ENCODE results near the gene ITGAD.

Gene ITGAD

DNA sequence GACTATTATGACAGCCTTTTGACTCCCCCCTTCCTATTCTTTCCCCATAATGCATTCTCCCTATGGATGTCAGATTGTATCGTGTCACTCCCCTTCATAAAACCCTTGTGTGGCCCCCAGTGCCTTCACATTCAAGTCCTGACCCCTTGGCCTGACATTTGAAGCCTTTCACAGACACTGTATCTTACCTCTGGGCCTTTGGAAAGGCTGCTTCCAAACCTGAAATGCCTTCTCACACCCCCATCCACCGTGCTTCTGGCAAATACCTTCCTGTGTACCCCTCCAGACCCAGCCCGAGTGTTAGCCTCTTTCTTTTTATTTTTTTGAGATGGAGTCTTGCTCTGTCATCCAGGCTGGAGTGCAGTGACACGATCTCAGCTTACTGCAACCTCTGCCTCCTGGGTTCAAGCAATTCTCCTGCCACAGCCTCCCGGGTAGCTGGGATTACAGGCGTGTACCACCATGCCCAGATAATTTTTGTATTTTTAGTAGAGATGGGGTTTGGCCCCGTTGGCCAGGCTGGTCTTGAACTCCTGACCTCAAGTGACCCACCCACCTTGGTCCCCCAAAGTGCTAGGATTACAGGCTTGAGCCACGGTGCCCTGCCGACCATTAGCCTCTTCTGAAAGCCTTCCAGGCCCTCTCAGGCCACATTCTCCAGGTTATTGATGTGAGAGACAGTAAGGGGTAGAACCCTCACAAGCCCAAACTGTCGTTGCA, 68.2 kb downstream of the ITGAD start:
- DNase-seq = no peak

DNA sequence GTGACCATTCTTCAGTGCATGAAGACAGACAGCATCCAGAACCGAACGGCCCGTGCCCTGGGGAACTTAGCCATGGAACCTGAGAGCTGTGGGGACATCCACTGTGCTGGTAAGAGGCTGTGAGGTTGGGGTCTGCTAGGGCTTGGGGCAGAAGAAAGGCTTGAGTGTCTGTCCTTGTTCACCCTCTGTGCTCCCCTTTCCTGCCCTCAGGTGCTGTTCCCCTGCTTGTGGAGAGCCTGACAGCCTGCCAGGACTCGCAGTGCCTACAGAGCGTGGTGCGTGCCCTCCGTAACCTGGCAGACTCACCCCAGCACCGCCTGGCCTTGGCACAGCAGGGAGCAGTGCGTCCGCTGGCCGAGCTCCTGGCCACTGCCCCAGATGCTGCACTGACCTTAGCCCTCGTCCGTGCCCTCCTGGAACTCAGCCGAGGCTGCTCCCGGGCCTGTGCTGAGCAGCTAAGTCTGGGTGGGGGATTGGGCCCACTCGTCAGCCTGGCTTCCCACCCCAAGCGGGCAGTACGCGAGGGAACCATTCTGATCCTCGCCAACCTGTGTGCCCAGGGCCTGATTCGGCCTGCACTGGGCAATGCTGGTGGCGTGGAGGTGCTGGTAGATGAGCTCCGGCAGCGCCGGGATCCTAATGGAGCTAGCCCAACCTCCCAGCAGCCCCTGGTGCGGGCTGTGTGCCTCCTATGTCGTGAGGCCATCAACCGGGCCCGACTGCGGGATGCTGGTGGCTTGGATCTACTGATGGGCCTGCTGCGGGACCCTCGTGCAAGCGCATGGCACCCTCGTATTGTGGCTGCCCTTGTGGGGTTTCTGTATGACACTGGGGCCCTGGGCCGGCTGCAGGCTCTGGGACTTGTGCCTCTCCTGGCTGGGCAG, 69.0 kb downstream of the ITGAD start:
- DNase-seq = no peak

DNA sequence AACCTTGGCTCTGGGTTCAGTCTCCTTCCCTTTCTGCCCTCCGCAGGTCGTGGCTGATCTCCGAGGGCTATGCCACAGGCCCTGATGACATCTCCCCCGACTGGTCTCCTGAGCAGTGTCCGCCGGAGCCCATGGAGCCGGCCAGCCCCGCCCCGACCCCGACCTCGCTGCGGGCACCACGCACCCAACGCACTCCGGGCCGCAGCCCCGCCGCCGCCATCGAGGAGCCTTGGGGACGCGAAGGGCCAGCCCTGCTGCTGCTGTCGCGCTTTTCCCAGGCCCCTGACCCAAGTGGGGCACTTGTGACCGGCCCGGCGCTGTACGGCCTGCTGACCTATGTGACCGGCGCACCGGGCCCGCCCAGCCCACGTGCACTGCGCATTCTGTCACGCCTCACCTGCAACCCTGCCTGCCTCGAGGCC, 71.2 kb downstream of the ITGAD start:
- DNase-seq = no peak

DNA sequence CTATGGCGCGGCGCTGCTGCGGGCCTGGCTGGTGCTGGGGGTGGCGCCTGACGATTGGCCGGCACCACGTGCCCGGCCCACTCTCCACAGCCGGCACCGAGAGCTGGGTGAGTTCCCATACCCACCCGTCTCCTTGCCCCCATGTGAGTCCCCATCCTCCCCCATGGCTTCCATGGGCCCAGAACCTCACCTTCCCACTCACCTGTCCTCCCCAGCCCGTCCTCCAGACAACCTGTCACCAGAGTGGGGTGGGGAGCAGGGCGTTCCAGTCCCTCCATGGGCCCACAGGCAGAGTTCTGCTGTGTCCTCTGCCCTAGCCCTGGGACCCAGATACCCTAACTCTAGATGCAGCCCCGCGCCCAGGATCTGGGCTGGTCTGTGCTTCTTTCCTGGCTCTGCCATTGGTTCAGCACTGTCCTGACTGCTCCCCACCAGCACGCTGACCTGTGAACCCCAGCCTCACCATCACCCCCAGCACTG, 71.7 kb downstream of the ITGAD start:
- no peak for DNase-seq

DNA sequence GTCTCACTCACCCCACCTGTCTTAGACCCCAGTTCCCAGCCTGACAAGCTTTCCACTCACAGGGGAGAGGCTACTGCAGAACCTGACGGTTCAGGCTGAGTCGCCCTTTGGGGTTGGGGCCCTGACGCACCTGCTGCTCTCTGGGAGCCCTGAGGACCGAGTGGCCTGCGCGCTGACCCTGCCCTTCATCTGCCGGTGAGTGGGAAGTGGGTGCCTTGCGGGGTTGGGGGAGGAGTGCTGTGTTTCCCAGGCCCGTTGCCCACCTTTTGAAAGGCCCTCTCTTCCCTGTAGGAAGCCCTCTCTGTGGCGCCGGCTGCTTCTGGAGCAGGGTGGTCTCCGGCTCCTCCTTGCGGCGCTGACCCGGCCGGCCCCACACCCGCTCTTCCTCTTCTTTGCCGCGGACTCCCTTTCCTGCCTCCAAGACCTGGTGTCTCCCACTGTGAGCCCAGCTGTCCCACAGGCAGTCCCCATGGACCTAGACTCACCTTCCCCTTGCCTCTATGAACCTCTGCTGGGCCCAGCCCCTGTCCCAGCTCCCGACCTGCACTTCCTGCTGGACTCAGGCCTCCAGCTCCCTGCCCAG, 72.7 kb downstream of the ITGAD start:
- DNase-seq = no peak

DNA sequence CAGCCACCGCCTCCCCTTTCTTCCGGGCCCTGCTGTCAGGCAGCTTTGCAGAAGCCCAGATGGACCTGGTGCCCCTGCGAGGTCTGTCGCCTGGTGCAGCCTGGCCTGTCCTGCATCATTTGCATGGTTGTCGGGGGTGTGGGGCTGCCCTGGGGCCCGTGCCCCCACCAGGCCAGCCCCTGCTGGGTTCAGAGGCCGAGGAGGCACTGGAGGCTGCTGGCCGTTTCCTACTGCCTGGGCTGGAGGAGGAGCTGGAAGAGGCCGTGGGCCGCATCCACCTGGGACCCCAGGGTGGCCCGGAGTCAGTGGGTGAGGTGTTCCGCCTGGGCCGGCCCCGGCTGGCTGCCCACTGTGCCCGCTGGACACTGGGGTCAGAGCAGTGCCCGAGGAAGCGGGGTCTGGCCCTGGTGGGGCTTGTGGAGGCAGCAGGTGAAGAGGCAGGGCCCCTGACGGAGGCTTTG, 73.3 kb downstream of the ITGAD start:
- DNase-seq = no peak

DNA sequence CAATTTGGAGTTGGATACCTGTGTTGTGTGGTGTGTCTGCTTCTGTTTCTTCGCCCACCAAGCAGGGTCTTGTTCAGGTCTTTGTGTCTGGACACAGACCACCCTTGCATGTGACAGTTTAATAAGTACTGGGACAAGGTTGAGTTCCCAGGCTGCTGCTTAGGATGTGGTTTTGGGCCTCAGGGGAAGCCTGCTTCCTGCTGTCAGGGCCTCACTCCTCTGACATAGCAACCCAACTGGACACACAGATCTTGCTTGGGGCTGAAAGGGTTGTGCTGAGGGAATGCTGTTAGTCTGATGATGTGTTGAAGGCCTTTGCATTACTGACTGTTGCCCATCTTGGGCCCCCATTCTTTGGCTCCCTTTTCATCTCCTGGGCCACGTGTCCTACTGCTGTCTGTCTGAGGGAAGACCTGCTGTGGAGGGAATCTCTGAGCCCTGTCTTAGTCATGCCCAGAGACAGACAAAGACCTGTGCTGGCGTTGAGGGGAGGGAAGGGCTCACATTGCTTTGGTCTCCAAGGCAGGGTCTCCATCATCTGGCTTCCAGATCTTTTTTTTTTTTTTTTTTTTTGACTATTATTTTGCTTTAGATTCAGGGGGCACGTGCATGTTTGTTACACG, 74.1 kb downstream of the ITGAD start:
- DNase-seq = no peak

DNA sequence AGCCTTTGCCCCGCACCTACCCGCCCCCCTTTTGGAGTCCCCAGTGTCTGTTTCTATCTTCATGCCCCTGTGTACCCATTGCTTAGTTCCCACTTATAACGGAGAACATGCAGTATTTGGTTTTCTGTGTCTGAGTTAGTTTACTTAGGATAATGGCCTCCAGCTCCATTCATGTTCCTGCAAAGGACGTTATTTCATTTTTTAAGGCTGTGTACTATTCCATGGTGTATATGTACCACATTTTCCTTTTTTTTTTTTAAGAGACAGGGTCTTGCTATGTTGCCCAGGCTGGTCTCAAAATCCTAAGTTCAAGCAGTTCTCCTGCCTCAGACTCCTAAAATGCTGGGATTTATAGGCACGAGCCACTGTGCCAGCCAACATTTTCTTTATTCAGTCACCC, 74.7 kb downstream of the ITGAD start:
- no peak for DNase-seq

DNA sequence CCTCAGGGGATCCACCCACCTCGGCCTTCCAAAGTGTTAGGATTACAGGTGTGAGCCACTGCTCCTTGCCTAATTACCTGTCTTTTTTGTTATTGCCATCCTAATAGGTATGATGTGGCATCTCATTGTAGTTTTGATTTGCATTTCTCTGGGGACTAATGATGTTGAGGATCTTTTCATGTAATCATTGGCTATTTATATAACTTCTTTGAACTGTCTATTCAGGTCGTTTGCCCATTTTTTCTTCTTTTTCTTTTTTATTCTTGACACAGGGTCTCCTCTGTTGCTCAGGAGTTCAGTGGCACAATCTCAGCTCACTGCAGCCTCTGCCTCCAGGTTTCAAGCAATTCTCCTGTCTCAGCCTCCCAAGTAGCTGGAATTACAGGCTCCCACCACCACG, 77.5 kb downstream of the ITGAD start:
- DNase-seq = no peak

DNA sequence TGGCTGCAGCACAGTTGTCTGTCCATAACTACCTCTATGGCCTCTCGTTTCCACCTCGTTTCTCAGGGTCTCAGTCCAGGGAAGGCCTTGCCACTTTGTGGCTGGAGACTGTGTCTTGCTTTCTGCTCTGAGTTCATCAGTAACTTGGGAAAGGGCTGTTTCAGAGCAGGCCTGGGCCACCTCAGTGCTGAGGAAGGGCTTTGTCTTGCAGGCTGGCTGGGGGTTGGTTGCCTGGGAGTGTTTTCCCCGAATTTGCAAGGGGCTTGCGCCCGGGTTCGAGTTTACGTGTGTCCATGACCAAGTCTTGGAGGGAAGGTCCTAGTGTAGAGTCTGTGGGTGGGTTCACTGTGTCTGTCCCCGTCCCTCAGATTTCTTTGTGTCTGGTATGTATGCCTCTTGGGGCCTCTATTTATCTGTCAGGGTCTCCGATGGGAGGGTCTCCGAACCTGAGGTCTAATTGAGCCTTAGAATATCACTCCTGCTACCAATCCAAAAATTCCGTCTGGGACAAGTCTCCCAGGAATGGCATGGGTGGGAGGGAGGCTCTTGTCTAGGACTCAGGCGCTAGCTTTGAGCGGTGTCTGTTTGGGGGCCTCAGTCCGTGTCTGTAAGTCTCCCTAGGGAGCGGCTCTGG, 78.2 kb downstream of the ITGAD start:
- no peak for DNase-seq

DNA sequence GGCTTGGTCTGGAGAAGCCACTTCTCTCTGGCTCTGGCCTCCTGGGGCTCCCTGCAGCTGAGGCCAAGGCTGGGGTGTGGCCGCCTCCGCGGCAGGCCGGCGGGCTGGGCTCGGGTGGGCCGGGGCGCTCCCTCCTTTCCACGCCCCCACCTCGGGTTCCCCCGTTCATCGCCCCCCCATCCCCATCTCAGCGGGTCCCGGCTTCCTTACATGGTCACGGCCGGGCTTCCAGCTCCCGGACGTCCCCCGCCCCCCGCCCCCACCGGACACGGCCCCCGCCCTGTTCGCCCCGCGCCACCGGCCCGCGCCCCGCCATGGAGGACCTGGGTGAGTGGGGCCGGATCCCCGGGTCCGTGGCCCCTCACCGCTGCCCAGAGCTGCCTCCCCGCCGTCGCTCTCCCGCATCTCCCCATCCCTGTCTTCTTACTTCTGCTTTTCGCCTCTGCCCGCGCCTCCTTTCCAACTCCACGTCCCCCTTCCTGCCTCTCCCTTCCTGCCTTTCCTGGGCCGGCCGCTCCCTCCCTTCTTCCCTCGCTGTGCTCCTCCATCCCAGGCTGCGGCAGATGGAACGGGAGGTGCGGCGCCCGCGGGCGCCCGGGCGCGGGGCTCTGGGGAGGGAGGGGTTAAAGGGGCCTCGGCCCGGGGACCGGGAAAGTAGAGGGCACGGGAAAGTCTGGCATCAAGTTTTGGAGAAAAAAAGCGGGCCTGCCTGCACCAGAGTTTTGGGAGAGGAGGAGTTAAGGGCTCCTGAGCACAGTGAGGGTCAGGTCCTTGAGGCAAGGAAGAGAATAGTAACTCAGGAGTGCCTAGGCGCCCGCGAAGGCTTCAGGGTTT, 79.0 kb downstream of the ITGAD start, which contains the start of gene TGFB1I1:
TGFB1I1 (plus strand) TSS at position 278 of the 834 bp plus-strand sequence; CDS start at position 315, 37 bp downstream.
- no peak for DNase-seq

DNA sequence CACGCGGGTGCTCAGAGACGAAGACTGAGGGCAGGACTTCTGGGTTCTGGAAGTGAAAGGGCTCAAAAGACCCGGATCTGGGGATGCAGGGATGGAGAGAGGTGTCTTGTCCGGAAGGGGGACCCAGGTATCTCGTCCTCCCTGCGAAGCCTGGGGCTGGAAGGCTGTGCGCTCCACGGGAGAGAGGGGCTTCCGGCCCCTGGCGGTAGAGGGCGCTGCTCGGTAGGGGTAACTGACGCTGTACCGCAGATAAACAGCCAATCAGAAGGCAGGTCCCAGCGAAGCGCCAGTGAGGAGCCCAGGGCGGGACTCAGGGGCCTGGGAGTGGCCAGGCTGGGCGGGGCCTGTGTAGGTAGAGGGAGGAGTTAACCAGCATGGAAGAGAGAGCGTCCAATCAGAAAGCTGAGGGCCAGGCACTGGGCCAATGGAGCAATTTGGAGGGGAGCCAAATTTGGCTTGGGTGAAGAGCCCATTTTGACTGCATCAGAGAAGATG, 79.6 kb downstream of the ITGAD start:
- no peak for DNase-seq

DNA sequence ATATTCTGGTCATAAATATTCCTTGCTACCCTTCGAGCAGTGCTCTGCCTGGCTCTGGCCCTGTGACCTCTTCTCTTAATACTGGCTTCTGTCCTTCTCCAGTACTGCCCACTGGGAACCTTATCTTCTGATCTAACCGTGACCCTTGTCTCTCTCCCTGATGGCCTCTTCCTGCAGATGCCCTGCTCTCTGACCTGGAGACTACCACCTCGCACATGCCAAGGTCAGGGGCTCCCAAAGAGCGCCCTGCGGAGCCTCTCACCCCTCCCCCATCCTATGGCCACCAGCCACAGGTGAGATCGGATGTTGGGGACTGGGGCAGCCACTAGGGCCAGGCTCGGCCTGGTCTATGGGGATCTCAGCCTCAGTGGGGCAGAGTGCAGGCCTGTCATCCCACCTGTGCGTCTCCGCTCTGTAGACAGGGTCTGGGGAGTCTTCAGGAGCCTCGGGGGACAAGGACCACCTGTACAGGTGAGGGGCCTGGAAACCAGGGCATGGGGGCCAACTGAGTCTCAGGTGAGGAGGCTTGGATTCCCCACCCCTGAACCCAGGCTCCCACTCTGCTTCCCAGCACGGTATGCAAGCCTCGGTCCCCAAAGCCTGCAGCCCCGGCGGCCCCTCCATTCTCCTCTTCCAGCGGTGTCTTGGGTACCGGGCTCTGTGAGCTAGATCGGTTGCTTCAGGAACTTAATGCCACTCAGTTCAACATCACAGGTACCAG, 80.3 kb downstream of the ITGAD start:
- no peak for DNase-seq

DNA sequence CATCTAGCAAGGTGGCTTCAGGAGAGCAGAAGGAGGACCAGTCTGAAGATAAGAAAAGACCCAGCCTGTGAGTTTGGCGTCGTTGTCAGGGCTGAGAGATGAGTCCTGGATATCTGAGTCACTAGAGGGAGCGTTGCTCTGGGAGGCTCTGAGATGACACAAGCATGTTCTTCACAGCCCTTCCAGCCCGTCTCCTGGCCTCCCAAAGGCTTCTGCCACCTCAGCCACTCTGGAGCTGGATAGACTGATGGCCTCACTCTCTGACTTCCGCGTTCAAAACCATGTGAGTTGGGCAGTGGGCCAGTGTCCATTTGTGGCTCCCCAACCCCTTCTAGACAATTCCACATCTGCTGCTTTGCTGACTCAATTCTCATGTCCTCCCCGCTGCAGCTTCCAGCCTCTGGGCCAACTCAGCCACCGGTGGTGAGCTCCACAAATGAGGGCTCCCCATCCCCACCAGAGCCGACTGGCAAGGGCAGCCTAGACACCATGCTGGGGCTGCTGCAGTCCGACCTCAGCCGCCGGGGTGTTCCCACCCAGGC, 81.1 kb downstream of the ITGAD start:
- DNase-seq = no peak

DNA sequence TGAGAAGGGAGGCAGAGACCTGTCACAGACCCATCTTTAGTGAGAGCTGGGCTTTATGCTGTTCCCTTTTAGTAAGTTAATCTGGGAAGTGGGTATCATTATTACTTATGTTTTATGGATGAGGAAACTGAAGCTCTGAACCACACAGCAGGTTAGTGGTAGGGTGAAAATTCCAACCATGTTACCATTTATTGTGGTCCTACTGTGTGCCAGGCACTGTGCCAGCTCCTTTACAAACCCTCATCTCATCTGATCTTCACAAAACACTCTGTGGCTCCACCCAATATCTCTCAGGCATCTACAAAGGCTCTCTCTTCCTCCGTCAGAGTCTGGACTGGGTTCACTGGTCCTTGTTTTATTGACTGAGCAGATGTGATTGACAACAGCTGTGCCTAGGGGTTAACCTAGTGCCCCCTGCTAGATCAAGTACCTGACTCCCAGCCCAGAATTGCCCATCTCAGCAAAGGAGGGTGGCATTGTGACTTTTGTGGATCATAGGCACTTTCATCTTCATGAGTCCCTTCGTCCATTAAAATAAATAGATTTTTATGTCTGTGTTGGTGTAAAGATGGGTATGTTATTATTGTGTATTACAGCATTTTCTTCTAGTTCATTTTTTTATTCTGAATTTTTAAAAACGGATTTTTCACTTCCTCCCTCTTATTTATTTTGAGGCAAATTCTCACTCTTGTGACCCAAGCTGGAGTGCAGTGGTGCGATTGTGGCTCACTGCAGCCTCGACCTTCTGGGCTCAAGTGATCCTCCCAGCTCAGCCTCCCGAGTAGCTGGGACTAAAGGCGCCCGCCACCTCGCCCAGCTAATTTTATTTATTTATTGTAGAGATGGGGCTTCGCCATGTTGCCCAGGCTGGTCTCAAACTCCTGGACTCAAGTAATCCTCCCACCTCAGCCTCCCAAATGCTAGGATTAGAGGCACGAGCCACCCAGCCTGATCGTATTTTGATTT, 81.9 kb downstream of the ITGAD start:
- no peak for DNase-seq

DNA sequence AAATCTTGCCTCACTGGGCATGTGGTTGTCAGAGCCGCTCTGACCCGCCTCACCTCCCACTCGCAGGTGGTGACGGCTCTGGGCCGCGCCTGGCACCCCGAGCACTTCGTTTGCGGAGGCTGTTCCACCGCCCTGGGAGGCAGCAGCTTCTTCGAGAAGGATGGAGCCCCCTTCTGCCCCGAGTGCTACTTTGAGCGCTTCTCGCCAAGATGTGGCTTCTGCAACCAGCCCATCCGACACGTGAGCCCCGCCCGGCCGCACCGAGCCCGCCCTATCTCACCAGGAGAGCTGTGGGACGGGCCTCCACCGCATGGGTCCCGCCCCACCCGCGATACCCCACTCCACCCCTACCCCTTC, 82.8 kb downstream of the ITGAD start:
- no peak for DNase-seq
